ENCODE data around the gene EML1.

DNA sequence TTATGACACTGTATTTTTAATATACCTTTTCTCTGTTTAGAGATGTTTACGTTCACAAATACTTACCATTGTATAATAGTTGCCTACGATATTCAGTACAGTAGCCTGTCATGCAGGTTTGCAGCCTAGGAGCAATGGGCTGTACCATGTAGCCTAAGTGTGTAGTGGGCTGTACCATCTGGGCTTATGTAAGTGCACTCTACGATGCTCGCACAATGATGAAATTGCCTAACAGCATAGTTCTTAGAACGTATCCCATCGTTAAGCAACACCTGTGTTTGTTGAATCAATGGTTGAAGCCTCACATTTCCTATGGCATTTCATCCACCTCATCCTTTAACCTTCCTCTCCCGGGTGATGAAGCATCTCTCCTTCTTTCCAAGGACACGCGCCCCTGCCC lies 12.5 kb upstream of the EML1 start:
- TF ChIP-seq ZBTB21 (CRISPR knock-in tag; IDR thresholded peaks at IDR 0.05; ENCODE audit: borderline replicate concordance) = no peak
- TF ChIP-seq, protein P1, sequence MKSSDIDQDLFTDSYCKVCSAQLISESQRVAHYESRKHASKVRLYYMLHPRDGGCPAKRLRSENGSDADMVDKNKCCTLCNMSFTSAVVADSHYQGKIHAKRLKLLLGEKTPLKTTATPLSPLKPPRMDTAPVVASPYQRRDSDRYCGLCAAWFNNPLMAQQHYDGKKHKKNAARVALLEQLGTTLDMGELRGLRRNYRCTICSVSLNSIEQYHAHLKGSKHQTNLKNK (CRISPR knock-in tag; IDR thresholded peaks at IDR 0.05) = no peak
- TF ChIP-seq, protein P2, sequence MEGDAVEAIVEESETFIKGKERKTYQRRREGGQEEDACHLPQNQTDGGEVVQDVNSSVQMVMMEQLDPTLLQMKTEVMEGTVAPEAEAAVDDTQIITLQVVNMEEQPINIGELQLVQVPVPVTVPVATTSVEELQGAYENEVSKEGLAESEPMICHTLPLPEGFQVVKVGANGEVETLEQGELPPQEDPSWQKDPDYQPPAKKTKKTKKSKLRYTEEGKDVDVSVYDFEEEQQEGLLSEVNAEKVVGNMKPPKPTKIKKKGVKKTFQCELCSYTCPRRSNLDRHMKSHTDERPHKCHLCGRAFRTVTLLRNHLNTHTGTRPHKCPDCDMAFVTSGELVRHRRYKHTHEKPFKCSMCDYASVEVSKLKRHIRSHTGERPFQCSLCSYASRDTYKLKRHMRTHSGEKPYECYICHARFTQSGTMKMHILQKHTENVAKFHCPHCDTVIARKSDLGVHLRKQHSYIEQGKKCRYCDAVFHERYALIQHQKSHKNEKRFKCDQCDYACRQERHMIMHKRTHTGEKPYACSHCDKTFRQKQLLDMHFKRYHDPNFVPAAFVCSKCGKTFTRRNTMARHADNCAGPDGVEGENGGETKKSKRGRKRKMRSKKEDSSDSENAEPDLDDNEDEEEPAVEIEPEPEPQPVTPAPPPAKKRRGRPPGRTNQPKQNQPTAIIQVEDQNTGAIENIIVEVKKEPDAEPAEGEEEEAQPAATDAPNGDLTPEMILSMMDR (IDR thresholded peaks at IDR 0.05) = no peak
- TF ChIP-seq, protein P3, sequence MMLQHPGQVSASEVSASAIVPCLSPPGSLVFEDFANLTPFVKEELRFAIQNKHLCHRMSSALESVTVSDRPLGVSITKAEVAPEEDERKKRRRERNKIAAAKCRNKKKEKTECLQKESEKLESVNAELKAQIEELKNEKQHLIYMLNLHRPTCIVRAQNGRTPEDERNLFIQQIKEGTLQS (CRISPR knock-in tag; conservative IDR thresholded peaks at IDR 0.05) = no peak
- TF ChIP-seq MXD4 (CRISPR knock-in tag; IDR thresholded peaks at IDR 0.05; ENCODE audit: borderline replicate concordance) = no peak
- TF ChIP-seq NR3C1 (CRISPR knock-in tag; conservative IDR thresholded peaks at IDR 0.05; ENCODE audit: low read depth) = no peak
- no peak for TF ChIP-seq NR1H2 (CRISPR knock-in tag; IDR thresholded peaks at IDR 0.05)
- no peak for TF ChIP-seq ZNF219 (CRISPR knock-in tag; IDR thresholded peaks at IDR 0.05; ENCODE audit: borderline replicate concordance)
- no peak for TF ChIP-seq FOXJ3 (CRISPR knock-in tag; IDR thresholded peaks at IDR 0.05; ENCODE audit: borderline replicate concordance)
- TF ChIP-seq, protein P4, sequence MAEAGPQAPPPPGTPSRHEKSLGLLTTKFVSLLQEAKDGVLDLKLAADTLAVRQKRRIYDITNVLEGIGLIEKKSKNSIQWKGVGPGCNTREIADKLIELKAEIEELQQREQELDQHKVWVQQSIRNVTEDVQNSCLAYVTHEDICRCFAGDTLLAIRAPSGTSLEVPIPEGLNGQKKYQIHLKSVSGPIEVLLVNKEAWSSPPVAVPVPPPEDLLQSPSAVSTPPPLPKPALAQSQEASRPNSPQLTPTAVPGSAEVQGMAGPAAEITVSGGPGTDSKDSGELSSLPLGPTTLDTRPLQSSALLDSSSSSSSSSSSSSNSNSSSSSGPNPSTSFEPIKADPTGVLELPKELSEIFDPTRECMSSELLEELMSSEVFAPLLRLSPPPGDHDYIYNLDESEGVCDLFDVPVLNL (CRISPR knock-in tag; IDR thresholded peaks at IDR 0.05; ENCODE audit: borderline replicate concordance, low read depth) = no peak
- TF ChIP-seq TEAD4 (CRISPR knock-in tag; IDR thresholded peaks at IDR 0.05) = no peak

All from WTC11 (cell line).